Measurements from ENCODE around the gene HIC1. TPM values are rescaled to one million over a fixed set of nuclear protein-coding genes. Genes with fewer than 3 reads are reported as not detected.

Gene HIC1
- polyA plus RNA-seq, 1 experiment: 15.1 TPM

GRCh38 chr17:2050300-2051060, 4.4 kb upstream of the HIC1 start:
- Histone ChIP-seq H3K36me3 (ENCODE audit: control insufficient read depth, insufficient read depth, low read length) (no peaks in the 10 kb centered on the region), H3K27me3 (ENCODE audit: control insufficient read depth, insufficient read depth, low read length) (no peaks in the 10 kb centered on the region), H3K4me3 (ENCODE audit: low read depth, low read length) (peak overlapping the region; percentile 55)
- no peak for DNase-seq (ENCODE audit: low read depth)
- TF ChIP-seq, protein P1, sequence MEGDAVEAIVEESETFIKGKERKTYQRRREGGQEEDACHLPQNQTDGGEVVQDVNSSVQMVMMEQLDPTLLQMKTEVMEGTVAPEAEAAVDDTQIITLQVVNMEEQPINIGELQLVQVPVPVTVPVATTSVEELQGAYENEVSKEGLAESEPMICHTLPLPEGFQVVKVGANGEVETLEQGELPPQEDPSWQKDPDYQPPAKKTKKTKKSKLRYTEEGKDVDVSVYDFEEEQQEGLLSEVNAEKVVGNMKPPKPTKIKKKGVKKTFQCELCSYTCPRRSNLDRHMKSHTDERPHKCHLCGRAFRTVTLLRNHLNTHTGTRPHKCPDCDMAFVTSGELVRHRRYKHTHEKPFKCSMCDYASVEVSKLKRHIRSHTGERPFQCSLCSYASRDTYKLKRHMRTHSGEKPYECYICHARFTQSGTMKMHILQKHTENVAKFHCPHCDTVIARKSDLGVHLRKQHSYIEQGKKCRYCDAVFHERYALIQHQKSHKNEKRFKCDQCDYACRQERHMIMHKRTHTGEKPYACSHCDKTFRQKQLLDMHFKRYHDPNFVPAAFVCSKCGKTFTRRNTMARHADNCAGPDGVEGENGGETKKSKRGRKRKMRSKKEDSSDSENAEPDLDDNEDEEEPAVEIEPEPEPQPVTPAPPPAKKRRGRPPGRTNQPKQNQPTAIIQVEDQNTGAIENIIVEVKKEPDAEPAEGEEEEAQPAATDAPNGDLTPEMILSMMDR (IDR thresholded peaks at IDR 0.05; ENCODE audit: insufficient read depth, low read depth, low read length): no peak
- ChIA-PET CTCF (interaction anchor here (2.4 kb wide), 1 partner anchor 195 kb away, joined by 27 read pairs; no protein-coding TSS in a partner anchor), POLR2A (no interaction called here)

GRCh38 chr17:2051061-2051932, 3.6 kb upstream of the HIC1 start:
- CTCF ChIA-PET: interaction anchor here (0.7 to 2.4 kb wide), 4 partner anchors 142 to 303 kb away, joined by 3 to 27 read pairs (median 3); no protein-coding TSS in a partner anchor
- DNase-seq (ENCODE audit: low read depth): no peak
- Histone ChIP-seq H3K36me3 (ENCODE audit: control insufficient read depth, insufficient read depth, low read length) (no peaks in the 10 kb centered on the region; the same call in 1 of the 2 replicates), H3K27me3 (ENCODE audit: control insufficient read depth, insufficient read depth, low read length) (no peaks in the 10 kb centered on the region), H3K4me3 (ENCODE audit: low read depth, low read length) (peak overlapping the region; percentile 55)
- TF ChIP-seq, protein P1 (IDR thresholded peaks at IDR 0.05; ENCODE audit: insufficient read depth, low read depth, low read length): no peak
- POLR2A ChIA-PET: no interaction called here

DNA sequence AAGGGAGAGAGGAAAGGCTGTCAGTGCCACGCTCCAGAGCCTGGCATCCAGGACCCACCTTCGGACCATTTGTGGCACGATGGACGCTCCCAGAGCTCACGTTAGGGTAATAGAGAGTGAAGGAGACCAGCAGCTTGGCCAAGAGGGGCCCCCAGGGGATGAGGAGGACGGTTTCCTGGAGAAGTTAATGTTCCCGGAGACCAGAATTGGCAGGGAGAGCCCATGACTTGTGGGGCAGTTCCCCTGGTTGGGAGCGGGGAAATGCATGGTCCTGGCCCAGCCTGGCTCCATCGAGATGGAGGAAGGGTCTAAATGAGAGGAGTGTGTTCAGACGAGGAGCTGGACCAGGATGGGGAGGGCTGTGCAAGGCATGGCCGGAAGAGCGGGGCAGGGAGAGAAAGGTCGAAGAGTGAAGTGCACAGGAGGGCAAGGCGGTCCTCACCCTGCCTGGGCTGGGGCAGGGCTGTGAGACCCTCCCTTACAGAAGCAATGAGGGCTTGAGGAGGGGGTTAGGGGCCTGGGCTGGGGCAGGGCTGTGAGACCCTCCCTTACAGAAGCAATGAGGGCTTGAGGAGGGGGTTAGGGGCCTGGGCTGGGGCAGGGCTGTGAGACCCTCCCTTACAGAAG, 2.9 kb upstream of the HIC1 start:
- peaks cover 5% of the 10 kb centered on the region for H3K36me3 ChIP-seq (ENCODE audit: control insufficient read depth, insufficient read depth, low read length)
- ChIA-PET POLR2A (no interaction called here), CTCF (interaction anchor here (0.7 to 2.4 kb wide), 4 partner anchors 143 to 302 kb away, joined by 3 to 27 read pairs (median 3); no protein-coding TSS in a partner anchor)
- H3K27me3 ChIP-seq (ENCODE audit: control insufficient read depth, insufficient read depth, low read length): no peaks in the 10 kb centered on the region
- no peak overlapping the region for H3K4me3 ChIP-seq (ENCODE audit: low read depth, low read length)
- TF ChIP-seq, protein P1 (IDR thresholded peaks at IDR 0.05; ENCODE audit: insufficient read depth, low read depth, low read length): no peak
- DNase-seq (ENCODE audit: low read depth): no peak

DNA sequence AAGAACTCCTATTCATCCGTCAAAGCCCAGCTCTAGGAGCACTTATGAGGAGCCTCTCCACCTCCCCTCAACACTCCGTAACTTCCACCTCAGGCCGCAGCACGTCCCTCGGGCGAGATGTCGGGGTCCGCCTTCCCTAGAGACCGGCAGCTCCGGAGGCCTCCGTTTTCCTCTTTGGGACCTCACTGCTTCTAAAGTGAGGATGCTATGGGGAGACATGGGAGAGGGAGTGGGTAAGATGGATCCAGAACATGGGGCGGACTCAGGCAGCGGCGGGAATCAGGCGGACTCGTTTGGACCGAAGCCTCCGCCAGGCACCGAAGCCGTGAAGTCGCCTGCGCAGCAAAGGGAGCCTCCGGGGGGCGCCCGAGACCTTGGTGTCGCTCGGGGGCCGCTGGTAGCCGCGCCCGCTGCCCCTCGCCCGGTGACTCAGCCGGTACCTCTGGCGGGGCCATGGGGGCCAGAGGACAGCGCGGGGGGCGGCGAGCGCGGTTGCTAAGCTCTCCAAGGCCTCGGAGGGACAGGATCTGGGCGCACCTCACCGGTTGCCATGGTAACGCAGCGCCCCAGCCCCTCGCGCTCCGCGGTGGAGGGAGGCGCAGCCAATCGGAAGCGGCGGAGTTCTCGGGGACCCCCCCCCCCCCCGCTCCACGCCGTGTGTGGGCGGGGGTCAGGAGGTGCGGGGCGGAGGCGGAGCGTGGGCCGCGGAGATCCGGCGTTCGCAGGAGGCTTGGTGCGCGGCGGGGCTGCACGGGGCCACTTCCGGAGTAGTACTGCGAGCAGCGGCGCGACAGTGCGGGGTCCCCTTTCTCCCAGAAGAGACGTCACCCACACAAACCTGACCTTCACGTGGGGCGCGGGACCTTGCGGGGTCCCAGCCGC, 1.3 kb upstream of the HIC1 start:
- peaks cover 13% of the 10 kb centered on the region for H3K36me3 ChIP-seq (ENCODE audit: control insufficient read depth, insufficient read depth, low read length)
- peak overlapping the region; percentile 79 for H3K4me3 ChIP-seq (ENCODE audit: low read depth, low read length)
- TF ChIP-seq, protein P1 (IDR thresholded peaks at IDR 0.05; ENCODE audit: insufficient read depth, low read depth, low read length): peak; percentile 70
- ChIA-PET CTCF (interaction anchor here (0.5 to 9.7 kb wide), 39 partner anchors 11 to 362 kb away, joined by 3 to 310 read pairs (median 7); partner anchors contain the start of genes SMG6, SRR and TSR1), POLR2A (no interaction called here)
- DNase-seq (ENCODE audit: low read depth): no peak
- H3K27me3 ChIP-seq (ENCODE audit: control insufficient read depth, insufficient read depth, low read length): no peaks in the 10 kb centered on the region

Data from BJ (cell line).